ENCODE data around the gene IL1RL1. TPM values are rescaled to one million over a fixed set of nuclear protein-coding genes. Genes with fewer than 3 reads are reported as not detected.
A peak's percentile ranks its signal among the peaks of the same experiment; 100 is the strongest.

IL1RL1 gene
- total RNA-seq, 1 donor from 2014 or later, result 65.8 TPM

DNA sequence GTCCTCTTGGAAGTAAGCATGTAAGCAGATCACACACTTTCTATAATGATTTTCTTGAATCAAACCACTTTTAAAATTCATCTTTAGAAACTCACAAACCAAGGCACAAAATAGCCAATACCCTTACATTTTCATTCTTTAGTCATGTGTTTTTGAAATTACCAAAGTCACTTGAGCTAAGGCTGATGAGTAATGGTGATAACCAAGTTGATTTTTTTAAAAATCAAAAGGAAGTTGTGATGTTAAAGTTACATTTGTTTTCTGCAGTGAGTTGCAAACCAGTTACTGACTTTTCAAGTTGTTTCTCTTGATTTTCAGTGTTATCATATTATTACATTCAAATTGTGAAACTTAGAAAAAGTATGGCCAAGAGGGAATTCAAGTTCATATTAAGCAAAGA lies 90.1 kb downstream of the IL1RL1 start:
- DNase-seq (ENCODE audit: low read depth) (peak; percentile 10), FAIRE-seq (no peak)
- TF ChIP-seq, protein P1, sequence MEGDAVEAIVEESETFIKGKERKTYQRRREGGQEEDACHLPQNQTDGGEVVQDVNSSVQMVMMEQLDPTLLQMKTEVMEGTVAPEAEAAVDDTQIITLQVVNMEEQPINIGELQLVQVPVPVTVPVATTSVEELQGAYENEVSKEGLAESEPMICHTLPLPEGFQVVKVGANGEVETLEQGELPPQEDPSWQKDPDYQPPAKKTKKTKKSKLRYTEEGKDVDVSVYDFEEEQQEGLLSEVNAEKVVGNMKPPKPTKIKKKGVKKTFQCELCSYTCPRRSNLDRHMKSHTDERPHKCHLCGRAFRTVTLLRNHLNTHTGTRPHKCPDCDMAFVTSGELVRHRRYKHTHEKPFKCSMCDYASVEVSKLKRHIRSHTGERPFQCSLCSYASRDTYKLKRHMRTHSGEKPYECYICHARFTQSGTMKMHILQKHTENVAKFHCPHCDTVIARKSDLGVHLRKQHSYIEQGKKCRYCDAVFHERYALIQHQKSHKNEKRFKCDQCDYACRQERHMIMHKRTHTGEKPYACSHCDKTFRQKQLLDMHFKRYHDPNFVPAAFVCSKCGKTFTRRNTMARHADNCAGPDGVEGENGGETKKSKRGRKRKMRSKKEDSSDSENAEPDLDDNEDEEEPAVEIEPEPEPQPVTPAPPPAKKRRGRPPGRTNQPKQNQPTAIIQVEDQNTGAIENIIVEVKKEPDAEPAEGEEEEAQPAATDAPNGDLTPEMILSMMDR (IDR thresholded peaks at IDR 0.05; ENCODE audit: insufficient read depth, low read length, severe bottlenecking), result no peak
- Histone ChIP-seq H3K36me3 (ENCODE audit: control insufficient read depth, insufficient read depth, low read length) (no peaks in the 10 kb centered on the region), H3K4me3 (ENCODE audit: low read depth, low read length) (no peak overlapping the region), H3K27me3 (ENCODE audit: control insufficient read depth, insufficient read depth, low read length) (no peaks in the 10 kb centered on the region)

Other genes starting within 250 kb of the IL1RL1 start
- gene IL1R1, start 168.8 kb upstream of the IL1RL1 start, total RNA-seq, result 1.6 and 3.1 TPM in 2 replicates
- 1.8 and 2.6 TPM in 2 replicates for gene IL1RL2, start 124.5 kb upstream of the IL1RL1 start, total RNA-seq
- 5.3 and 11.5 TPM in 2 replicates for gene IL18R1, start 44.2 kb downstream of the IL1RL1 start, total RNA-seq
- gene IL18RAP, start 111.6 kb downstream of the IL1RL1 start, total RNA-seq, result not detected in 2 replicates
- under 0.01 and 0.13 TPM in 2 replicates for gene SLC9A4, start 161.7 kb downstream of the IL1RL1 start, total RNA-seq